K562 (cell line): ENCODE measurements around the gene MT1A. TPM values are rescaled to one million over a fixed set of nuclear protein-coding genes. Genes with fewer than 3 reads are reported as not detected.

Source experiments
- ATAC-seq: fragments of 200-7000 bp; cut with Tn5 transposase; 3 replicates; pipeline ENCODE4 v1.9.1; 2020; ENCODE audit warnings: moderate library complexity
- BruUV-seq: library from RNA; stranded (reverse); fragments of 400-500 nt; replicated peaks from 2 replicates; lab custom pipeline; 2021; lab: Mats Ljungman, UMichigan
- CTCF ChIA-PET: fragments of 300-600 bp; formaldehyde crosslinking; extraction: SDS; loops from one replicate; lab custom pipeline; 2021; ENCODE audit warnings: low intra/inter-chr PET ratio; lab: Yijun Ruan, JAX
- POLR2A ChIA-PET: fragments of 300-600, 350-650 bp; sonication (Branson Sonifier 250); formaldehyde crosslinking; extraction: SDS; loops from one replicate; lab custom pipeline; 2021; ENCODE audit warnings: antibody characterized with exemption, inconsistent platforms; lab: Yijun Ruan, JAX
- DNase-seq, 4 experiments: peaks; one replicate each; pipeline versions ENCODE4 v3.0.0 to v3.0.0-alpha.2; 2011 to 2018; ENCODE audit warnings: low spot score in 3 of 4, mixed read lengths in 3 of 4; ENCODE audit errors: extremely low read depth in 1 of 4
- FAIRE-seq: peaks from 2 replicates; lab custom pipeline; 2011; peaks lifted over from hg19 to GRCh38; lab: Jason Lieb, UNC
- H2AFZ ChIP-seq: 2 replicates; pipeline ENCODE4 v1.6.0; 2011; ENCODE audit warnings: low read depth, low read length, control low read depth, inconsistent platforms
- H3K27ac ChIP-seq: fragments of 200-600 bp; 3 replicates; pipeline ENCODE4 v1.8.0; 2011; ENCODE audit warnings: low read depth, mild to moderate bottlenecking, control low read depth, inconsistent platforms, low read length, moderate library complexity, mixed read lengths; ENCODE audit errors: extremely low read depth
- H3K27me3 ChIP-seq, 2 experiments: fragments of 300-600 bp in 1 of 2; 2 replicates in 1 of 2; 3 replicates in 1 of 2; pipeline versions ENCODE4 v1.6.0 to v1.8.0; 2011; ENCODE audit warnings: inconsistent platforms in 2 of 2, low read length in 2 of 2, mild to moderate bottlenecking in 1 of 2, mixed read lengths in 1 of 2, moderate library complexity in 1 of 2; ENCODE audit not compliant: control insufficient read depth in 2 of 2, insufficient read depth in 2 of 2
- H3K36me3 ChIP-seq: fragments of 300-600 bp; 3 replicates; pipeline ENCODE4 v1.8.0; 2011; ENCODE audit warnings: mild to moderate bottlenecking, low read length, inconsistent platforms; ENCODE audit not compliant: control insufficient read depth, insufficient read depth
- H3K4me1 ChIP-seq, 2 experiments: fragments of 200-600 bp in 1 of 2; replicated peaks in 1 of 2; 2 replicates in 1 of 2; 3 replicates in 1 of 2; pipeline versions ENCODE4 v1.5.1 to v1.8.0; 2011; ENCODE audit warnings: inconsistent platforms in 2 of 2, low read length in 2 of 2, mild to moderate bottlenecking in 1 of 2, mixed read lengths in 1 of 2, moderate library complexity in 1 of 2; ENCODE audit not compliant: control insufficient read depth in 2 of 2, insufficient read depth in 2 of 2
- H3K4me2 ChIP-seq: 2 replicates; pipeline ENCODE4 v1.6.1; 2011; ENCODE audit warnings: low read length, control low read depth, inconsistent platforms, mixed read lengths; ENCODE audit not compliant: insufficient read depth
- H3K4me3 ChIP-seq: fragments of 200-600 bp; sonication (generic), shearing (Covaris generic); 2 replicates; pipeline ENCODE4 v1.5.1; 2016; ENCODE audit warnings: control low read depth, inconsistent platforms
- H3K79me2 ChIP-seq: fragments of 200-600 bp; 3 replicates; pipeline ENCODE4 v1.8.0; 2011; ENCODE audit warnings: low read length, inconsistent platforms; ENCODE audit not compliant: control insufficient read depth, insufficient read depth
- H3K9ac ChIP-seq, 2 experiments: 2 replicates each; pipeline versions ENCODE4 v1.6.0 to v1.6.1; 2011; ENCODE audit warnings: low read depth in 2 of 2, low read length in 2 of 2, control low read depth in 1 of 2, inconsistent platforms in 1 of 2, mild to moderate bottlenecking in 1 of 2, mixed read lengths in 1 of 2; ENCODE audit not compliant: insufficient read depth in 1 of 2
- H3K9me1 ChIP-seq: one replicate; pipeline ENCODE4 v1.6.0; 2011; ENCODE audit warnings: inconsistent platforms, mild to moderate bottlenecking, low read length, moderate library complexity; ENCODE audit not compliant: control insufficient read depth, insufficient read depth
- H3K9me3 ChIP-seq: replicated peaks from 2 replicates; pipeline ENCODE4 v1.5.1; 2011; ENCODE audit warnings: low read depth, low read length, inconsistent platforms; ENCODE audit not compliant: control insufficient read depth, insufficient read depth
- H4K20me1 ChIP-seq: replicated peaks from 2 replicates; pipeline ENCODE4 v1.6.1; 2011; ENCODE audit warnings: low read length, inconsistent platforms, mixed read lengths; ENCODE audit not compliant: control insufficient read depth, insufficient read depth
- CBFA2T2 ChIP-seq: fragments of 450-650 bp; conservative IDR thresholded peaks from 2 replicates; pipeline ENCODE4 v1.6.1; 2017; ENCODE audit warnings: mild to moderate bottlenecking
- CCNT2 ChIP-seq: IDR thresholded peaks from 2 replicates; pipeline ENCODE4 v1.6.1; 2011; ENCODE audit warnings: borderline replicate concordance, low read depth, mild to moderate bottlenecking, moderate library complexity, mixed read lengths, low read length; ENCODE audit not compliant: insufficient read length; ENCODE audit errors: extremely low read depth
- CEBPZ ChIP-seq: fragments of 150-350 bp; IDR thresholded peaks from 2 replicates; pipeline ENCODE4 v1.6.1; 2014; ENCODE audit warnings: low read depth, mild to moderate bottlenecking, low read length, borderline replicate concordance
- DMBX1 ChIP-seq: fragments of 250-450 bp; sonication (Bioruptor Pico); IDR thresholded peaks from 2 replicates; pipeline ENCODE4 v1.8.0; 2022; ENCODE audit warnings: inconsistent platforms, mild to moderate bottlenecking, moderate library complexity, borderline replicate concordance
- GTF2F1 ChIP-seq: IDR thresholded peaks from 2 replicates; pipeline ENCODE4 v1.6.1; 2011; ENCODE audit warnings: low read depth, low read length, improper control_type of control experiment
- PATZ1 ChIP-seq: fragments of 250-450 bp; sonication (Bioruptor Pico); IDR thresholded peaks from 2 replicates; pipeline ENCODE4 v1.5.0; 2020; ENCODE audit warnings: mild to moderate bottlenecking, borderline replicate concordance
- ZNF76 ChIP-seq: fragments of 250-450 bp; sonication (Bioruptor Pico); IDR thresholded peaks from 2 replicates; pipeline ENCODE4 v1.4.0; 2020; ENCODE audit warnings: mild to moderate bottlenecking, moderate library complexity, borderline replicate concordance
- WGBS: fragments of 100-300 bp; shearing (Covaris generic); methylation state at CpG from one replicate; pipeline ENCODE4 v1.1.6; 2016; ENCODE audit warnings: low coverage, mixed read lengths; ENCODE audit not compliant: insufficient coverage; ENCODE audit errors: missing lambda C conversion rate; 5-methylcytosine and 5-hydroxymethylcytosine counted together
- in situ Hi-C: fragments of 300-500 bp; cut with MboI; formaldehyde crosslinking; loops from 4 replicates; pipeline ENCODE4 v1.15.0; 2018; ENCODE audit warnings: inconsistent platforms, mixed read lengths
- intact Hi-C: fragments of 100-400 bp; cut with micrococcal nuclease; formaldehyde crosslinking; loops from 2 replicates; pipeline ENCODE4 v1.14.2; 2022
- polyA plus RNA-seq, 8 experiments: library from polyadenylated mRNA; depleted of rRNA in 4 of 8; stranded (reverse) in 5 of 8; unstranded in 3 of 8; fragments of >200 nt; fragmentation: Nextera tagmentation in 2 of 8; fragmentation: Illumina TruSeq in 1 of 8; extraction: Ambion mirVana in 2 of 8; extraction: Trizol in 1 of 8; gene quantifications; 2 replicates each; pipeline versions ENCODE4 v1.2.1 to v1.2.3, GENCODE V29; 2011 to 2014; ENCODE audit warnings: inconsistent platforms in 1 of 8, missing spikeins in 1 of 8
- total RNA-seq, 7 experiments: library from RNA; depleted of rRNA in 6 of 7; stranded (reverse); fragments of >200 nt in 6 of 7; fragmentation: Illumina TruSeq in 2 of 7; extraction: Trizol in 2 of 7; gene quantifications; 2 replicates each; pipeline versions ENCODE4 v1.2.1 to v1.2.3, GENCODE V29; 2011 to 2021; ENCODE audit warnings: low replicate concordance in 1 of 7

MT1A gene
- total and polyA plus RNA-seq, 9 of the 15 experiments (the other 6 are each of a cell fraction or from before 2014, with no cell fraction given) = 0.23 TPM; not detected in 8

- Histone ChIP-seq H3K27ac (no peak overlapping the region), H3K9ac (no peak overlapping the region), H3K4me2 (no peak overlapping the region), H3K4me3 (no peak overlapping the region), H3K9me1 (no peaks in the 10 kb centered on the region), H3K4me1 (peaks cover 23% of the 10 kb centered on the region in 2 experiments), H3K27me3 (peaks cover 3 to 11% of the 10 kb centered on the region in 2 experiments; a peak in 2 of 5 replicates), H3K79me2 (no peaks in the 10 kb centered on the region), H4K20me1 (no peaks in the 10 kb centered on the region), H2AFZ (no peak overlapping the region), H3K36me3 (no peaks in the 10 kb centered on the region), H3K9me3 (no peaks in the 10 kb centered on the region)
- WGBS = 15% methylated on average over 4 of the region's 4 CpGs
- ChIA-PET POLR2A (interaction anchor here (0.5 to 0.6 kb wide), 2 partner anchors 113 to 327 kb away, joined by 3 read pairs; partner anchors contain the start of gene HERPUD1), CTCF (no interaction called here)
- in situ Hi-C loops = no loop called here
- intact Hi-C loops = no loop called here
- DNase-seq (no peak), ATAC-seq (no peak), FAIRE-seq (no peak)
- BruUV-seq = no TSS peak
- no peak for TF ChIP-seq ZNF76 (CRISPR knock-in tag)
- TF ChIP-seq GTF2F1 = no peak
- TF ChIP-seq CCNT2 = no peak
- no peak for TF ChIP-seq DMBX1 (CRISPR knock-in tag)
- TF ChIP-seq CEBPZ = no peak
- TF ChIP-seq CBFA2T2 = no peak
- TF ChIP-seq PATZ1 = no peak
Measured at GRCh38 chr16:56604966-56605365, 33.5 kb upstream of the MT1A start.
